GM21619 (cell line): ENCODE measurements around the gene RSPH6A.
"Not testable (repeated sequence)": the region's sequence is repeated elsewhere in the genome, so short reads cannot be mapped to it uniquely, and the experiment has no call there.

Experiments used
- ATAC-seq: cut with Tn5 transposase; IDR thresholded peaks from one replicate; pipeline ENCODE4 v1.9.1; 2021; ENCODE audit not compliant: unreplicated experiment

The RSPH6A gene

GRCh38 chr19:45804140-45804958, 10.8 kb downstream of the RSPH6A start:
- no peak for ATAC-seq

GRCh38 chr19:45801603-45802175, 13.4 kb downstream of the RSPH6A start:
- ATAC-seq, result no peak

GRCh38 chr19:45800070-45800553, 15.0 kb downstream of the RSPH6A start:
- no peak for ATAC-seq

GRCh38 chr19:45799541-45799940, 15.6 kb downstream of the RSPH6A start:
- not testable (repeated sequence) for ATAC-seq

- no peak for ATAC-seq
Measured at GRCh38 chr19:45798995-45799517, 16.1 kb downstream of the RSPH6A start.

- no peak for ATAC-seq
Measured at GRCh38 chr19:45794627-45795026, 20.5 kb downstream of the RSPH6A start.

- ATAC-seq, result no peak
Measured at GRCh38 chr19:45793876-45794275, 21.2 kb downstream of the RSPH6A start.

GRCh38 chr19:45793178-45793564, 21.9 kb downstream of the RSPH6A start:
- ATAC-seq, result no peak

- peak; percentile 81 for ATAC-seq
Measured at GRCh38 chr19:45792470-45793177, 22.5 kb downstream of the RSPH6A start, which contains the start of gene DMWD. TSS of gene DMWD (minus strand) at chr19:45792845. CDS start at chr19:45792756, 89 bp downstream.

GRCh38 chr19:45791744-45792469, 23.2 kb downstream of the RSPH6A start:
- ATAC-seq, result peak; percentile 4

GRCh38 chr19:45790942-45791341, 24.2 kb downstream of the RSPH6A start:
- no peak for ATAC-seq

GRCh38 chr19:45789035-45789786, 25.9 kb downstream of the RSPH6A start:
- no peak for ATAC-seq

GRCh38 chr19:45786533-45786894, 28.6 kb downstream of the RSPH6A start:
- ATAC-seq, result no peak

- no peak for ATAC-seq
Measured at GRCh38 chr19:45785781-45786532, 29.2 kb downstream of the RSPH6A start.

- ATAC-seq, result no peak
Measured at GRCh38 chr19:45785097-45785496, 30.0 kb downstream of the RSPH6A start.

- no peak for ATAC-seq
Measured at GRCh38 chr19:45784096-45784495, 31.0 kb downstream of the RSPH6A start.

- ATAC-seq, result no peak
Measured at GRCh38 chr19:45782820-45783785, 32.0 kb downstream of the RSPH6A start.

GRCh38 chr19:45782162-45782691, 32.9 kb downstream of the RSPH6A start, which contains the start of gene DMPK:
TSS of gene DMPK (minus strand) at chr19:45782490. CDS start at chr19:45782352, 138 bp downstream.
- no peak for ATAC-seq
